HEK293T (cell line): Measurements from ENCODE around the gene USO1.

Source experiments
- ARNT ChIP-seq: fragments of 450-650 bp; IDR thresholded peaks from 2 replicates; pipeline ENCODE4 v1.6.1; 2017; ENCODE audit warnings: mild to moderate bottlenecking
- BHLHE40 ChIP-seq: fragments of 450-650 bp; IDR thresholded peaks from 2 replicates; pipeline ENCODE4 v1.6.1; 2016; ENCODE audit warnings: mild to moderate bottlenecking, moderate library complexity, borderline replicate concordance
- FOXA1 ChIP-seq: fragments of 450-650 bp; IDR thresholded peaks from 2 replicates; pipeline ENCODE4 v1.6.1; 2016; ENCODE audit warnings: mild to moderate bottlenecking
- FOXK2 ChIP-seq: fragments of 450-650 bp; IDR thresholded peaks from 2 replicates; pipeline ENCODE4 v1.6.1; 2016; ENCODE audit warnings: mild to moderate bottlenecking
- FOXM1 ChIP-seq: fragments of 450-650 bp; IDR thresholded peaks from 2 replicates; pipeline ENCODE4 v1.6.1; 2017; ENCODE audit warnings: mild to moderate bottlenecking, borderline replicate concordance
- HDGF ChIP-seq: fragments of 450-650 bp; IDR thresholded peaks from 2 replicates; pipeline ENCODE4 v1.6.1; 2017; ENCODE audit warnings: antibody characterized with exemption, borderline replicate concordance
- LEF1 ChIP-seq: fragments of 450-650 bp; IDR thresholded peaks from 2 replicates; pipeline ENCODE4 v1.6.1; 2017; ENCODE audit warnings: mild to moderate bottlenecking, borderline replicate concordance
- NFRKB ChIP-seq: fragments of 450-650 bp; IDR thresholded peaks from 2 replicates; pipeline ENCODE4 v1.6.1; 2016; ENCODE audit warnings: mild to moderate bottlenecking, moderate library complexity
- SP1 ChIP-seq: fragments of 450-650 bp; IDR thresholded peaks from 2 replicates; pipeline ENCODE4 v1.6.1; 2017
- ZNF384 ChIP-seq: fragments of 450-650 bp; IDR thresholded peaks from 2 replicates; pipeline ENCODE4 v1.6.1; 2016

DNA sequence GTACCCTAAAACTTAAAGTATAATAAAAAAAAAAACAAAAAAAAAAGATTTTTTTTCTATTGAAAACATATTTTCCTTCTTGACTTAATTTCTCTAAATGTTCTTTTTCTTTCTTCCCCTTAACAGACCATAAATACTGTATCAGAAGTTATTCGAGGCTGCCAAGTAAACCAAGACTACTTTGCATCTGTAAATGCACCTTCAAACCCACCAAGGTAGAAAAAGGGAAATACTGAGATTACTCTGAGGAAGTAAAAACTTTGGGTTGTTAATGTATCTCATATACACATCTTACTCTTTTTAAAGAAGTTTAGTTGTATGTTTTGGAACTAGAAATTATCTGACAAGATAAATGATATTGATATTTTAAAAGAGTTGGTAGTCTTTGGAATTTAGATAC lies 65.6 kb downstream of the USO1 start:
- no peak for TF ChIP-seq BHLHE40
- TF ChIP-seq SP1: no peak
- TF ChIP-seq FOXM1: no peak
- no peak for TF ChIP-seq HDGF
- TF ChIP-seq ZNF384: no peak
- TF ChIP-seq NFRKB: no peak
- TF ChIP-seq LEF1: no peak
- TF ChIP-seq FOXK2: no peak
- no peak for TF ChIP-seq FOXA1
- no peak for TF ChIP-seq ARNT
